C4-2B (cell line): ENCODE results near the gene GOSR2.
A peak's percentile ranks its signal among the peaks of the same experiment; 100 is the strongest.
"Not testable (repeated sequence)": the region's sequence is repeated elsewhere in the genome, so short reads cannot be mapped to it uniquely, and the experiment has no call there.

Experiments
- H3K27ac ChIP-seq: fragments of 450-650 bp; 2 replicates; pipeline ENCODE4 v1.5.1; 2017
- CTCF ChIP-seq: fragments of 450-650 bp; conservative IDR thresholded peaks from 2 replicates; pipeline ENCODE4 v1.5.1; 2017; ENCODE audit warnings: mild to moderate bottlenecking
- ZFX ChIP-seq: fragments of 450-650 bp; IDR thresholded peaks from 2 replicates; pipeline ENCODE4 v1.6.1; 2017

Gene GOSR2

GRCh38 chr17:46916623-46917022 is 6.3 kb upstream of the GOSR2 start:
- no peak overlapping the region for H3K27ac ChIP-seq
- TF ChIP-seq CTCF (no peak), ZFX (no peak)

- no peak for TF ChIP-seq ZFX
- no peak for TF ChIP-seq CTCF
- no peak overlapping the region for H3K27ac ChIP-seq
Observed at GRCh38 chr17:46917041-46917440, 5.9 kb upstream of the GOSR2 start.

- no peak overlapping the region for H3K27ac ChIP-seq
- no peak for TF ChIP-seq ZFX
- no peak for TF ChIP-seq CTCF
Observed at GRCh38 chr17:46917516-46917915, 5.4 kb upstream of the GOSR2 start.

GRCh38 chr17:46921962-46922361 is 998 bp upstream of the GOSR2 start:
- not testable (repeated sequence) for H3K27ac ChIP-seq

- no peak for TF ChIP-seq CTCF
- no peak for TF ChIP-seq ZFX
Observed at GRCh38 chr17:46922487-46922803, 515 bp upstream of the GOSR2 start.

GRCh38 chr17:46925185-46925868 is 2.4 kb downstream of the GOSR2 start:
- TF ChIP-seq ZFX (no peak), CTCF (no peak)
- H3K27ac ChIP-seq: no peak overlapping the region

More at GRCh38 chr17:46922487-46922803, 515 bp upstream of the GOSR2 start:
- H3K27ac ChIP-seq: peak overlapping the region; percentile 85

GRCh38 chr17:46928467-46929261 is 5.7 kb downstream of the GOSR2 start:
- no peak overlapping the region for H3K27ac ChIP-seq
- no peak for TF ChIP-seq CTCF
- TF ChIP-seq ZFX: no peak
